GM21723 (cell line): ENCODE data around the gene EXOC7.
"Not testable (repeated sequence)": the region's sequence is repeated elsewhere in the genome, so short reads cannot be mapped to it uniquely, and the experiment has no call there.

Experiments used
- ATAC-seq: cut with Tn5 transposase; IDR thresholded peaks from one replicate; pipeline ENCODE4 v1.9.1; 2021; ENCODE audit warnings: mild to moderate bottlenecking, moderate library complexity; ENCODE audit not compliant: unreplicated experiment

Gene EXOC7

GRCh38 chr17:76048711-76049110 is 54.9 kb downstream of the EXOC7 start:
- no peak for ATAC-seq

GRCh38 chr17:76048025-76048605 is 55.5 kb downstream of the EXOC7 start:
- ATAC-seq: no peak

- no peak for ATAC-seq
Measured at GRCh38 chr17:76046064-76046463, 57.5 kb downstream of the EXOC7 start.

GRCh38 chr17:76044475-76045007 is 59.0 kb downstream of the EXOC7 start:
- not testable (repeated sequence) for ATAC-seq

GRCh38 chr17:76042868-76043267 is 60.7 kb downstream of the EXOC7 start:
- ATAC-seq: not testable (repeated sequence)

- no peak for ATAC-seq
Measured at GRCh38 chr17:76040376-76040775, 63.2 kb downstream of the EXOC7 start.

- no peak for ATAC-seq
Measured at GRCh38 chr17:76039121-76039520, 64.5 kb downstream of the EXOC7 start.

GRCh38 chr17:76038050-76038449 is 65.5 kb downstream of the EXOC7 start:
- no peak for ATAC-seq

GRCh38 chr17:76036497-76037261 is 66.9 kb downstream of the EXOC7 start:
- no peak for ATAC-seq

- ATAC-seq: no peak
Measured at GRCh38 chr17:76034428-76035350, 68.9 kb downstream of the EXOC7 start.

- no peak for ATAC-seq
Measured at GRCh38 chr17:76033139-76033538, 70.4 kb downstream of the EXOC7 start.

- no peak for ATAC-seq
Measured at GRCh38 chr17:76032780-76033108, 70.8 kb downstream of the EXOC7 start.

GRCh38 chr17:76032073-76032779 is 71.4 kb downstream of the EXOC7 start:
- no peak for ATAC-seq
